GM19239 (cell line): Measurements from ENCODE around the gene DCLK2.
"Not testable (repeated sequence)": the region's sequence is repeated elsewhere in the genome, so short reads cannot be mapped to it uniquely, and the experiment has no call there.

Experiments used
- DNase-seq: peaks from one replicate; pipeline ENCODE4 v3.0.0; 2011; ENCODE audit warnings: low spot score; ENCODE audit not compliant: insufficient read length
- FAIRE-seq: peaks from 2 replicates; lab custom pipeline; 2011; peaks lifted over from hg19 to GRCh38; lab: Jason Lieb, UNC

The DCLK2 gene

GRCh38 chr4:150142831-150143230 is 64.6 kb downstream of the DCLK2 start:
- no peak for FAIRE-seq
- DNase-seq = no peak

GRCh38 chr4:150145090-150145945 is 67.1 kb downstream of the DCLK2 start:
- FAIRE-seq = no peak
- no peak for DNase-seq

GRCh38 chr4:150145946-150146340 is 67.7 kb downstream of the DCLK2 start:
- DNase-seq (no peak), FAIRE-seq (no peak)

GRCh38 chr4:150149381-150149780 is 71.1 kb downstream of the DCLK2 start:
- DNase-seq (no peak), FAIRE-seq (no peak)

- DNase-seq = no peak
Measured at GRCh38 chr4:150150629-150151062, 72.4 kb downstream of the DCLK2 start.

GRCh38 chr4:150152766-150153165 is 74.5 kb downstream of the DCLK2 start:
- DNase-seq (no peak), FAIRE-seq (no peak)

More at GRCh38 chr4:150150629-150151062, 72.4 kb downstream of the DCLK2 start:
- no peak for FAIRE-seq

GRCh38 chr4:150155391-150155790 is 77.1 kb downstream of the DCLK2 start:
- FAIRE-seq = no peak
- no peak for DNase-seq

GRCh38 chr4:150156543-150156942 is 78.3 kb downstream of the DCLK2 start:
- DNase-seq (no peak), FAIRE-seq (no peak)

- FAIRE-seq (no peak), DNase-seq (no peak)
Measured at GRCh38 chr4:150158041-150158440, 79.8 kb downstream of the DCLK2 start.

GRCh38 chr4:150160473-150160872 is 82.2 kb downstream of the DCLK2 start:
- FAIRE-seq (no peak), DNase-seq (no peak)

- FAIRE-seq (no peak), DNase-seq (no peak)
Measured at GRCh38 chr4:150161109-150161508, 82.9 kb downstream of the DCLK2 start.

GRCh38 chr4:150162020-150162419 is 83.8 kb downstream of the DCLK2 start:
- not testable (repeated sequence) for DNase-seq, FAIRE-seq

GRCh38 chr4:150164055-150164454 is 85.8 kb downstream of the DCLK2 start:
- no peak for DNase-seq
- FAIRE-seq = no peak

- no peak for DNase-seq
- no peak for FAIRE-seq
Measured at GRCh38 chr4:150164956-150165629, 86.8 kb downstream of the DCLK2 start.

- no peak for FAIRE-seq
- no peak for DNase-seq
Measured at GRCh38 chr4:150167054-150167453, 88.8 kb downstream of the DCLK2 start.

GRCh38 chr4:150173432-150173861 is 95.2 kb downstream of the DCLK2 start:
- no peak for FAIRE-seq

GRCh38 chr4:150173982-150174398 is 95.7 kb downstream of the DCLK2 start:
- no peak for FAIRE-seq
- no peak for DNase-seq

More at GRCh38 chr4:150173432-150173861, 95.2 kb downstream of the DCLK2 start:
- no peak for DNase-seq

- FAIRE-seq = no peak
- DNase-seq = no peak
Measured at GRCh38 chr4:150176547-150176946, 98.3 kb downstream of the DCLK2 start.

GRCh38 chr4:150178161-150178560 is 99.9 kb downstream of the DCLK2 start:
- FAIRE-seq (no peak), DNase-seq (no peak)

- DNase-seq (no peak), FAIRE-seq (no peak)
Measured at GRCh38 chr4:150181536-150181935, 103.3 kb downstream of the DCLK2 start.

- DNase-seq = no peak
- FAIRE-seq = no peak
Measured at GRCh38 chr4:150182794-150183193, 104.5 kb downstream of the DCLK2 start.
